Lower leg skin (tissue), 4 donors: ENCODE results near the gene SDK1. TPM values are rescaled to one million over a fixed set of nuclear protein-coding genes. Genes with fewer than 3 reads are reported as not detected.

Source experiments
- DNase-seq, 2 donors: peaks; one replicate each; pipeline ENCODE4 v3.0.0-alpha.2; 2019; ENCODE audit warnings: low spot score in 2 of 2
- H3K4me3 ChIP-seq: fragments of 200-600 bp; sonication (generic); 2 replicates; pipeline ENCODE4 v1.5.1; 2017; ENCODE audit warnings: mild to moderate bottlenecking, low read depth; ENCODE audit not compliant: poor library complexity, severe bottlenecking
- CTCF ChIP-seq, 3 donors: fragments of 450-650 bp; IDR thresholded peaks; one replicate each; pipeline ENCODE4 v1.5.1; 2016; ENCODE audit warnings: antibody characterized with exemption in 3 of 3, mild to moderate bottlenecking in 3 of 3, moderate library complexity in 2 of 3
- POLR2A ChIP-seq, 2 donors: fragments of 450-650 bp; IDR thresholded peaks; one replicate each; pipeline ENCODE4 v1.6.1; 2016 to 2017; ENCODE audit warnings: antibody characterized with exemption in 2 of 2, mild to moderate bottlenecking in 1 of 2, moderate library complexity in 1 of 2
- WGBS, 2 donors: methylation state at CpG; one replicate each; pipeline ENCODE4 v1.1.5; 2018; 5-methylcytosine and 5-hydroxymethylcytosine counted together
- intact Hi-C: fragments of 100-400 bp; cut with DNase I; formaldehyde crosslinking; loops from one replicate; pipeline ENCODE4 v1.15.0; 2023; ENCODE audit warnings: low total_unique reads
- total RNA-seq, 4 donors: library from RNA; depleted of rRNA; stranded (reverse); fragments of >200 nt; gene quantifications; one replicate each; pipeline ENCODE4 v1.1.0, GENCODE V29; 2016

Gene SDK1
- total RNA-seq, 4 donors from 2014 or later: 1.9 to 7.2 (median 5.1) TPM

DNA sequence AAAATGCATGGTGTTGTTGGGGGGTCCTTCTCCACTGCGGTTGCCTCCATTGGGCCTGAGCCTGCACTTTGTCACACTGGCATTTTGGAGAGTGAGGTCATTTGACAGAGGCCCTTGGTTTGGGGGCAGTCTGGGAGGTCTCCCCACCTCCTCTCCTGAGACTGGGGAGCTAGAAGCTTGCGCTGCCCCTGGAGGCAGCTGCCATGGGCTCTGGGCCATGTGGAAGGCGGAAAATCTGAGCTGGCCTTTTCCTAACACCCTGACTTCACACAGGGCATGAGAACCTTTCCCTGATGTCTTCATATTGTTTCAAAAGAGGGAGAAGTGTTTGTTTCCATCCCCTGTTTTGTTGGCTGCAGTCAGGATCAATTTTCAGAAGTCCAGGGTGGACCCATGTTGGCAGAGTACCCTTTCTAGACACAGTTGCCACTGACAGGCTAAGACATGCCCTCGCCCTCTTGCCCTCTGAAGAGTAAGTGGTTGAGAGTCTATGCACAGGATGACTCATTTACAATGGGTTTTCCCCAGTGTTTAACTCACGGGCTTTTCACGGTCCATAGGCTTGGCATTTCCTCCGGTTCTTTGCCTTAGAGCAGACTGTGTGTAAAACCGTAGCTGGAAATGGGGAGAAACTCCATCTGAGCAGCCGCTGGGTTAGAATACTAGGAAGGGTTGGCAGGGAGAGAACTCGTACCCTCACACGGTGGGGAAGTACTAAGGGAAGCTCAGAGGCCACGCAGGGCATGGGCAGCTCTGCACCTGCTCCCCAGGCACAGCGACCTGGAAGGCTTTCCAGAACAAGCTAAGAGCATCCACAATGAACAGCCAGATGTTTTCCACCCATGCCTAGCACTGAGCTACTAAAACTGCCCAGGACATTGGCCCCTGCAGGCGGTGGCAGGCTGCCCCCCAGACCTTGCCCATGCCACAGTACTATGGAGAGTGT is 655.0 kb downstream of the SDK1 start:
- DNase-seq: no peak
- no peak for TF ChIP-seq POLR2A (IDR thresholded peaks at IDR 0.05)
- no peak for TF ChIP-seq CTCF (IDR thresholded peaks at IDR 0.05)
- 58 to 69% methylated on average over 14 of the region's 14 CpGs for WGBS, 2 donors
- no peak overlapping the region for H3K4me3 ChIP-seq
- intact Hi-C loops: no loop called here

DNA sequence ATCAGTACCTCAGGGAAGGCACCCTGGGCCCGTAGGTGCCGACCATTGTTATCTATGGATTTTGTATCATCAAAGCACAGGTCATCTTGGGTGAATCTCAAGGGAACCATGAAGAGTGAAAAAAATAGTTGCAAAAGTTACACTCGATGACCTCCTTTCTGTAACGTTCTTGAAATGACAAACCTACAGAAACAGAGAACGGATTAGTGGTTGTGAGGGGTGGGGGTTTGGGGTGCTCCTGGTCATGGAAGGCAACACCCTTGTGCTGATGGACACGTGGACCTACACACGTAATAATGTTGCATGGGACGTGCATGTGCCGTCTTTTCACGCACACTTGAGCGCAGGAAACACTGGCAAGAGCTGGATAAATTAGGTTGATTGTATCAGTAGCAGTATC is 655.9 kb downstream of the SDK1 start:
- TF ChIP-seq CTCF (IDR thresholded peaks at IDR 0.05) (no peak), POLR2A (IDR thresholded peaks at IDR 0.05) (no peak)
- intact Hi-C loops: no loop called here
- 93 to 95% methylated on average over 11 of the region's 11 CpGs for WGBS, 2 donors

DNA sequence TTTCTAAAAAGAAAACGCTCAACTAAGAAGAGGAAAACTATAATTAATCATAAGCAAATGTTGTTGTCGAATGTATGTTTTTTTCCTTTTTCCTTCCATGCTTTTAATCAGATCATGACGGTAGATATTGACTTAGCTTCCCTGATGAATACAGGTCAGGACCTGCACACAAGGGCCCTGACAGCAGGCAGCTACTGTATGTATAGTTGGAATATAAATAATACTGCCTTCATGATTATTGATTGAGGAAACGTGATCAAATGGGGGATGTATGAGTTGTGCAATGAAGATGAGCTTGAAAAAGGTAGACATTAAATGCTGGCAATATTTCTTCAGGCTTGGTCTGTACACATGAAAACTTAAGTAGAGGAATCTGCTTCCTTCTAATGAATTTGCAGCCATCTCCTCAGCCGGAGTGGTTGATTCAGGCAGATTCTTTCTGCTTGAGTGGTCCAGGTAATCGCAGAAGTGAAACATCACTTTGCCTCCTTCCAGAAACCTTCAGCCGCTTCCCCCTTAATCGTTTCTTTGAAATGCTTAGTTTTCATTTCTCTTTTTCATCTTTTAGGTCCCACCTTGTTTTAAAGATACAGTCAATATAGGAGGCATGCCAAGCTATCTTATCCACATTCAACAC is 656.5 kb downstream of the SDK1 start:
- H3K4me3 ChIP-seq: no peak overlapping the region
- TF ChIP-seq POLR2A (IDR thresholded peaks at IDR 0.05) (no peak), CTCF (IDR thresholded peaks at IDR 0.05) (no peak)
- no peak for DNase-seq
- intact Hi-C loops: no loop called here
- 69 to 79% methylated on average over 8 of the region's 8 CpGs for WGBS, 2 donors

More for the DNA sequence above, 655.9 kb downstream of the SDK1 start:
- H3K4me3 ChIP-seq: no peak overlapping the region
- no peak for DNase-seq

GRCh38 chr7:3958109-3958483 is 657.0 kb downstream of the SDK1 start:
- intact Hi-C loops: no loop called here
- 79% methylated on average over 5 of the region's 5 CpGs for WGBS, 2 donors
- H3K4me3 ChIP-seq: no peak overlapping the region
- DNase-seq: no peak
- no peak for TF ChIP-seq POLR2A (IDR thresholded peaks at IDR 0.05)
- TF ChIP-seq CTCF (IDR thresholded peaks at IDR 0.05): no peak

GRCh38 chr7:3959364-3959763 is 658.3 kb downstream of the SDK1 start:
- 94 to 95% methylated on average over 6 of the region's 6 CpGs for WGBS, 2 donors
- intact Hi-C loops: no loop called here
- no peak for TF ChIP-seq POLR2A (IDR thresholded peaks at IDR 0.05)
- TF ChIP-seq CTCF (IDR thresholded peaks at IDR 0.05): no peak
- DNase-seq: no peak
- H3K4me3 ChIP-seq: no peak overlapping the region
